Measurements from ENCODE around the gene ZFP3.
"Not testable (repeated sequence)": the region's sequence is repeated elsewhere in the genome, so short reads cannot be mapped to it uniquely, and the experiment has no call there.

- TF ChIP-seq POLR2A (IDR thresholded peaks at IDR 0.05; ENCODE audit: low read depth, low read length); CTCF (IDR thresholded peaks at IDR 0.05; ENCODE audit: extremely low read depth in 1 of 2, insufficient read depth in 1 of 2, low read depth in 1 of 2, low read length in 2 of 2); POLR2AphosphoS5 (IDR thresholded peaks at IDR 0.05; ENCODE audit: insufficient read depth, low read depth, low read length); EZH2 (IDR thresholded peaks at IDR 0.05; ENCODE audit: borderline replicate concordance, low read depth, low read length, severe bottlenecking); MYC (IDR thresholded peaks at IDR 0.05; ENCODE audit: low read depth, low read length); MAX (IDR thresholded peaks at IDR 0.05; ENCODE audit: insufficient read depth, insufficient read length); JUN (IDR thresholded peaks at IDR 0.05; ENCODE audit: borderline replicate concordance, insufficient read depth, insufficient read length, low read depth); GATA2 (IDR thresholded peaks at IDR 0.05; ENCODE audit: insufficient read depth, insufficient read length, low read depth, low read length): not testable (repeated sequence)
Observed at GRCh38 chr17:5077275-5077674, 992 bp upstream of the ZFP3 start.
